CD4-positive, alpha-beta T cell treated with Interleukin-6 at 100 ng/mL for 8 hours (primary cell): Measurements from ENCODE around the gene FAM24B.

ENCODE experiments used
- DNase-seq: peaks from one replicate; pipeline ENCODE4 v3.0.0-alpha.2; 2020; ENCODE audit warnings: mixed read lengths, low spot score

The FAM24B gene

GRCh38 chr10:122822973-122823690, 56.2 kb downstream of the FAM24B start:
- no peak for DNase-seq

DNA sequence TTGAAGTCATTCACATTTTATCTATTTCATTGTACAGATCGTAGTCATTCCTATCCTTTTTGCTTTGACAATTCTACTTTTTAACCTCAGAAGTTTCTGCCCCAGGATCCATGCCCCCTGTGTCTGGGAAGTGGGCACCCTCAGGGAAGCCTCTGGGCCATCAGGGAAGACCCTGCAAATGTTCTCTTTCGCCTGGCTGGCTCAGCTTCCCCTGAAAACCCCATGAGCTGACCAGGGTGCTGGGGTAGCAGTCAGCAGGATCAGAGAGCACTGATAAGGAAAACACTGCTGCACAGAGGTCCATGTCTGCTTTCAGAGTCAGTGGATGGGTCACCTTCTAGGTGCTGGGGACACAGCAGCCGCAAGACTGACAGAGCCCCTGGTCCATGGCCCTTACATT, 57.6 kb downstream of the FAM24B start:
- DNase-seq, result no peak

- DNase-seq, result no peak
Measured at GRCh38 chr10:122815458-122815857, 63.9 kb downstream of the FAM24B start.

GRCh38 chr10:122814493-122814892, 64.9 kb downstream of the FAM24B start:
- no peak for DNase-seq

DNA sequence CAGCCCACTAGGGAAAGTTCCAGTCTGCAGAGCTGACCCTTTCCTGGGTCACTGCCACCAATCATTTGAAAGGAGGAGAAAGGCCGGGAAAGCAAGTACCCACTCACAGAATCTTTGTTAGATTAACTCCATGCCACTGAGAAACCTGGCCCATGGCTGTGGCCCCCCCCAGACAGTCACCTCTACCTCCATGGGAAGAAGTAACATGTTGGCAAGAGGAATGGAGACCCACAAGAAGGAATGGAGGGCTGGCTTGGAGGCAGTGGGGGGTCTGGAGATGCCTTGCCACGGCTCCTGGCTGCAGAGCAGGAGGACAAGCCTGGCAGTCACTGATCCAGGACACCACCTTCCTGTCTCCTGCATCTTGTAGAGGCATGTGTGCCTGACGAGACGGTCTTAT, 66.6 kb downstream of the FAM24B start:
- no peak for DNase-seq

DNA sequence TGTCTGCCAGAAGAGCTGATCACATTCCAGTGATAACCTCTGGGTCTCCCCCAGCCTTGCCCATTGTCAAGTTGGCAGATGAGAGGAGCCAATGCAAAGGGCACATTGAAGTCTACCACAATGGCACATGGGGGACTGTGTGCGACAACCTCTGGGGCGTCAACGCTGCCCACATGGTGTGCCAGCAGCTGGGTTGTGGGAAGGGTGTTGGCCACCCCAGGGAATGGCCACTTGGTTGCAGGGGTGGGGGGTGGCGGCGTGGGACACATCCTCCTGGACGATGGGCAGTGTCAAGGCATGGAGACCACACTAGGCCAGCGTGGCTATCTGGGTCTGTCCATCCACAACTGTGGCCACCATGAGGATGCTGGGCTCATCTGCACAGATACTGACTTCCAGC, 77.1 kb downstream of the FAM24B start:
- no peak for DNase-seq
